HEK293T (cell line): Measurements from ENCODE around the gene CCL25.

Experiments
- CTCF ChIA-PET: fragments of 350-600 bp; formaldehyde crosslinking; extraction: SDS; loops from one replicate; lab custom pipeline; 2021; ENCODE audit warnings: antibody characterized with exemption, inconsistent platforms; lab: Yijun Ruan, JAX
- POLR2A ChIA-PET: fragments of 350-600 bp; formaldehyde crosslinking; extraction: SDS; loops from one replicate; lab custom pipeline; 2020; ENCODE audit warnings: antibody characterized with exemption, inconsistent platforms; lab: Yijun Ruan, JAX
- DNase-seq: peaks from one replicate; pipeline ENCODE4 v3.0.0; 2012; ENCODE audit warnings: mixed read lengths; ENCODE audit errors: extremely low spot score
- ARNT ChIP-seq: fragments of 450-650 bp; IDR thresholded peaks from 2 replicates; pipeline ENCODE4 v1.6.1; 2017; ENCODE audit warnings: mild to moderate bottlenecking
- BHLHE40 ChIP-seq: fragments of 450-650 bp; IDR thresholded peaks from 2 replicates; pipeline ENCODE4 v1.6.1; 2016; ENCODE audit warnings: mild to moderate bottlenecking, moderate library complexity, borderline replicate concordance
- ELF4 ChIP-seq: fragments of 450-650 bp; IDR thresholded peaks from 2 replicates; pipeline ENCODE4 v1.6.1; 2017; ENCODE audit warnings: antibody characterized with exemption
- FOXA1 ChIP-seq: fragments of 450-650 bp; IDR thresholded peaks from 2 replicates; pipeline ENCODE4 v1.6.1; 2016; ENCODE audit warnings: mild to moderate bottlenecking
- FOXK2 ChIP-seq: fragments of 450-650 bp; IDR thresholded peaks from 2 replicates; pipeline ENCODE4 v1.6.1; 2016; ENCODE audit warnings: mild to moderate bottlenecking
- FOXM1 ChIP-seq: fragments of 450-650 bp; IDR thresholded peaks from 2 replicates; pipeline ENCODE4 v1.6.1; 2017; ENCODE audit warnings: mild to moderate bottlenecking, borderline replicate concordance
- HDGF ChIP-seq: fragments of 450-650 bp; IDR thresholded peaks from 2 replicates; pipeline ENCODE4 v1.6.1; 2017; ENCODE audit warnings: antibody characterized with exemption, borderline replicate concordance
- LEF1 ChIP-seq: fragments of 450-650 bp; IDR thresholded peaks from 2 replicates; pipeline ENCODE4 v1.6.1; 2017; ENCODE audit warnings: mild to moderate bottlenecking, borderline replicate concordance
- NFRKB ChIP-seq: fragments of 450-650 bp; IDR thresholded peaks from 2 replicates; pipeline ENCODE4 v1.6.1; 2016; ENCODE audit warnings: mild to moderate bottlenecking, moderate library complexity
- SP1 ChIP-seq: fragments of 450-650 bp; IDR thresholded peaks from 2 replicates; pipeline ENCODE4 v1.6.1; 2017
- SUZ12 ChIP-seq: fragments of 450-650 bp; IDR thresholded peaks from 2 replicates; pipeline ENCODE4 v1.6.1; 2016; ENCODE audit warnings: mild to moderate bottlenecking
- TARDBP ChIP-seq: fragments of 450-650 bp; IDR thresholded peaks from 2 replicates; pipeline ENCODE4 v1.6.1; 2016
- ZNF384 ChIP-seq: fragments of 450-650 bp; IDR thresholded peaks from 2 replicates; pipeline ENCODE4 v1.6.1; 2016
- TF ChIP-seq, protein P1 (sequence below): fragments of 450-650 bp; IDR thresholded peaks from 2 replicates; pipeline ENCODE4 v1.6.1; 2016

The CCL25 gene

GRCh38 chr19:8111376-8111775, 58.8 kb downstream of the CCL25 start:
- DNase-seq = no peak
- no peak for TF ChIP-seq ELF4
- no peak for TF ChIP-seq LEF1
- TF ChIP-seq, protein P1, sequence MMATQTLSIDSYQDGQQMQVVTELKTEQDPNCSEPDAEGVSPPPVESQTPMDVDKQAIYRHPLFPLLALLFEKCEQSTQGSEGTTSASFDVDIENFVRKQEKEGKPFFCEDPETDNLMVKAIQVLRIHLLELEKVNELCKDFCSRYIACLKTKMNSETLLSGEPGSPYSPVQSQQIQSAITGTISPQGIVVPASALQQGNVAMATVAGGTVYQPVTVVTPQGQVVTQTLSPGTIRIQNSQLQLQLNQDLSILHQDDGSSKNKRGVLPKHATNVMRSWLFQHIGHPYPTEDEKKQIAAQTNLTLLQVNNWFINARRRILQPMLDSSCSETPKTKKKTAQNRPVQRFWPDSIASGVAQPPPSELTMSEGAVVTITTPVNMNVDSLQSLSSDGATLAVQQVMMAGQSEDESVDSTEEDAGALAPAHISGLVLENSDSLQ = no peak
- no peak for TF ChIP-seq TARDBP
- TF ChIP-seq FOXK2 = no peak
- no peak for TF ChIP-seq FOXM1
- no peak for TF ChIP-seq ARNT
- no peak for TF ChIP-seq BHLHE40
- no peak for TF ChIP-seq FOXA1
- TF ChIP-seq SUZ12 = no peak
- TF ChIP-seq NFRKB = no peak
- no peak for TF ChIP-seq HDGF
- TF ChIP-seq ZNF384 = no peak
- TF ChIP-seq SP1 = no peak
- ChIA-PET POLR2A (no interaction called here), CTCF (interaction anchor here (0.6 kb wide), 1 partner anchor 12 kb away, joined by 6 read pairs; no protein-coding TSS in a partner anchor)
